Measurements from ENCODE around the gene RILPL2. TPM values are rescaled to one million over a fixed set of nuclear protein-coding genes. Genes with fewer than 3 reads are reported as not detected.
"Not testable (repeated sequence)": the region's sequence is repeated elsewhere in the genome, so short reads cannot be mapped to it uniquely, and the experiment has no call there.

The RILPL2 gene
- total RNA-seq, 1 experiment from 2014 or later, result 5.3 TPM

DNA sequence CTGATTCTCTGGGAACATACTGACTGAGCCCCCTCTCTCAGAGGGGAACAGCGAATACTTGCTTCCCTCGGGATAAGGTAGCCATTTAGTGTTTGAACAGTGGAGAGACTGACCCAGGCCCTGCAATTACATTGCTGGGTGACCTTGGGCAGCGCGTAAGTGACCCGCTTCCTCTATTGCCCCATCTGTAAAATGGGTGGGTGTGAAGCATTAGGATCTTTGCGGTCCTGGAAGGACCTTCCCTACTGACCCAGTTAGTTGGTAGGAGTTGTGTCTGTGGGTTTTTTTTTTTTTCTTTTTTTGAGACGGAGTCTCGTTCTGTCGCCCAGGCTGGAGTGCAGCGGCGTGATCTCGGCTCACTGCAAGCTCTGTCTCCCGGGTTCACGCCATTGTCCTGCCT, 53.8 kb downstream of the RILPL2 start:
- DNase-seq (ENCODE audit: low read depth), result no peak

DNA sequence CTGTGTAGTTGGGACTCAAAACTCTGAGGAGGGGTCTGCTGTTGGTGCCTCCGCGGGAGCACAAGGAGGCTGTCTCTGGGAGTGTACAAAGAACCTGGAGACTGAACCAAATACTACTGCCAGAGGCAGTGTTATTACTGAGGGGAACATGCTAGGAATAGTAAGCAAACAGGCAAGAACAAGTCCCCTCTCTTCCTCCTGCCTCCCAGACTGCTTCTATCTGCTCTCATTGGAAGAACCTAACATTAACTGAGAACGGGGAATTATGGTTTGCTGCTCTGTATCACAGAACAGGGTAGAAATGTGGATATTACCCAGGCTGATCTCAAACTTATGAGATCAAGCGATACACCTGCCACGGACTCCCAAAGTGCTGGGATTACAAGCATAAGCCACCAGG, 57.1 kb downstream of the RILPL2 start:
- no peak for DNase-seq (ENCODE audit: low read depth)

DNA sequence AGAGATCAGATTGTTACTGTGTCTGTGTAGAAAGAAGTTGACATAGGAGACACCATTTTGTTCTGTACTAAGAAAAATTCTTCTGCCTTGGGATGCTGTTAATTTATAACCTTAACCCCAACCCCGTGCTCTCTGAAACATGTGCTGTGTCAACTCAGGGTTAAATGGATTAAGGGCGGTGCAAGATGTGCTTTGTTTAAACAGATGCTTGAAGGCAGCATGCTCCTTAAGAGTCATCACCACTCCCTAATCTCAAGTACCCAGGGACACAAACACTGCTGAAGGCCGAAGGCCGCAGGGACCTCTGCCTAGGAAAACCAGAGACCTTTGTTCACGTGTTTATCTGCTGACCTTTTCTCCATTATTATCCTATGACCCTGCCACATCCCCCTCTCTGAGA, 64.1 kb downstream of the RILPL2 start:
- not testable (repeated sequence) for DNase-seq (ENCODE audit: low read depth)

DNA sequence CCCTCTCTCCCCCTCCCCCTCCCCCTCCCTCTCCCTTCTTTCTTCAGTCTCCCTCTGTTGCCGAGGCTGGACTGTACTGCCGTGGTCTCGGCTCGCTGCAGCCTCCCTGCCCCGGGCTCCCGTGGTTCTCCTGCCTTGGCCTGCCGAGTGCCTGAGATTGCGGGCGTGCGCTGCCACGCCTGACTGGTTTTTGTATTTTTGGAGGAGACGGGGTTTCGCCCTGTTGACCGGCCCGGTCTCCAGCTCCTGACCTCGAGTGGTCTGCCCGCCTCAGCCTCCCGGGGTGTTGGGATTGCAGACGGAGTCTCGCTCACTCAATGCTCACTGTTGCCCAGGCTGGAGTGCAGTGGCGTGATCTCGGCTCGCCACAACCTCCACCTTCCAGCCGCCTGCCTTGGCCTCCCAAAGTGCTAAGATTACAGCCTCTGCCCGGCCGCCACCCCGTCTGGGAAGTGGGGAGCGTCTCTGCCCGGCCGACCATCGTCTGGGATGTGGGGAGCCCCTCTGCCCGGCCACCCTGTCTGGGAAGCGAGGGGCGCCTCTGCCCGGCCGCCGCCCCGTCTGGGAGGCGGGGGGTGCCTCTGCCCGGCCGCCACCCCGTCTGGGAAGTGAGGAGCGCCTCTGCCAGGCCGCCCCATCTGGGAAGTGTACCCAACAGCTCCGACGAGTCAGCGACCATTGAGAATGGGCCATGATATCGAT, 64.7 kb downstream of the RILPL2 start:
- DNase-seq (ENCODE audit: low read depth), result not testable (repeated sequence)

DNA sequence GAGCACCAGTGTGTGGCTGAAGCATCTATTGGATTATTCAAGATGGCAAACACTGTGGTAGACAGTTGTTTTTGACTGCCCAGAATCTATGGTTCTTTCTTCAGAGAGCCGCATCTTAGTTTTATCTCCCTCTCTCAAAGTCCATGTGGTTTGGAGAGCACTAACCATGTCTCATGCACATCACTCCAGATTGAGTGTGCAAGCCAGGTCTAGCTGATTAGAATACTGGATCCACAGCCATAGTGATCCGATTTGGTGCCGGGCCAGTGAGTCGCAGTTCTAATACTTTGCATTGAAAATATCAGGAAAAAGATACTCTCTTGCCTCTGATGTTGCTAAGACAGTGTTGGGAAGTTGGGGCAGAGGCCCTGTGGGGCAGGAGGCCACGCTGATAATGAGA, 67.3 kb downstream of the RILPL2 start:
- no peak for DNase-seq (ENCODE audit: low read depth)

DNA sequence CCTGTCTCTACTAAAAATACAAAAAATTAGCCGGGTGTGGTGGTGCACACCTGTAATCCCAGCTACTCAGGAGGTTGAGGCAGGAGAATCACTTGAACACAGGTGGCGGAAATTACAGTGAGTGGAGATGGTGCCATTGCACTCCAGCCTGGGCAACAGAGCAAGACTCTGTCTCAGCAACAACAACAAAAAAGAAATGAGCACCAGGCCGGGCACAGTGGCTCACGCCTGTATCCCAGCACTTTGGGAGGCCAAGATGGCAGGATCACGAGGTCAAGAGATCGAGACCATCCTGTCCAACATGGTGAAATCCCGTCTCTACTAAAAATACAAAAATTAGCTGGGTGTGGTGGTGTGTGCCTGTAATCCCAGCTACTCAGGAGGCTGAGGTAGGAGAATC, 68.1 kb downstream of the RILPL2 start:
- DNase-seq (ENCODE audit: low read depth), result not testable (repeated sequence)

DNA sequence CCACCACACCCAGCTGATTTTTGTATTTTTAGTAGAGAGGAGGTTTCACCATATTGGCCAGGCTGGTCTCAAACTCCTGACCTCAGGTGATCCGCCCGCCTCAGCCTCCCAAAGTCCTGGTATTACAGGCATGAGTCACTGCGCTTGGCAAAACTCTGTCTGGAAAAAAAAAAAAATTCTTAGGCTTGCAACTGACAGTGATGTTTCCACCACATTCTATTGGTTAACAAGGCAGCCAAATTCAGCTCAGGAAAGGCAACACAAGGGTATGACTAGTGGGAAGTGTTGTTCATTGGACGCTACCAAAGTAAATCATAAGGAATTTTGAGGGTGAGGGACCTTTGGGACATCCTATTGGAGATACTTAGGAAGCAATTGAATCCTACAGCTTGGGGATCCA, 69.0 kb downstream of the RILPL2 start:
- peak; percentile 48 for DNase-seq (ENCODE audit: low read depth)

Other genes with a start within 250 kb of the RILPL2 start
- 52.7 and 80.0 TPM in 2 replicates for gene MPHOSPH9, start 203.5 kb downstream of the RILPL2 start, total RNA-seq (2014; rRNA removed; shearing (Covaris generic))
- 25.5 and 32.1 TPM in 2 replicates for gene MTRFR, start 203.2 kb downstream of the RILPL2 start, total RNA-seq (2014; rRNA removed; shearing (Covaris generic))
- gene CDK2AP1, start 164.8 kb downstream of the RILPL2 start, total RNA-seq (2014; rRNA removed; shearing (Covaris generic)), result 224 and 249 TPM in 2 replicates
- 10.5 and 16.3 TPM in 2 replicates for gene SBNO1, start 71.8 kb downstream of the RILPL2 start, total RNA-seq (2014; rRNA removed; shearing (Covaris generic))
- 32.2 and 51.5 TPM in 2 replicates for gene KMT5A, start 52.6 kb downstream of the RILPL2 start, total RNA-seq (2014; rRNA removed; shearing (Covaris generic))
- 9.9 and 11.8 TPM in 2 replicates for gene SNRNP35, start 21.5 kb upstream of the RILPL2 start, total RNA-seq (2014; rRNA removed; shearing (Covaris generic))
- gene RILPL1, start 97.0 kb upstream of the RILPL2 start, total RNA-seq (2014; rRNA removed; shearing (Covaris generic)), result 9.2 and 15.7 TPM in 2 replicates
- 294 and 301 TPM in 2 replicates for gene TMED2, start 147.9 kb upstream of the RILPL2 start, total RNA-seq (2014; rRNA removed; shearing (Covaris generic))
- 18.9 and 33.6 TPM in 2 replicates for gene DDX55, start 165.4 kb upstream of the RILPL2 start, total RNA-seq (2014; rRNA removed; shearing (Covaris generic))
- gene EIF2B1, start 197.0 kb upstream of the RILPL2 start, total RNA-seq (2014; rRNA removed; shearing (Covaris generic)), result 140 and 157 TPM in 2 replicates
- 61.3 and 67.7 TPM in 2 replicates for gene GTF2H3, start 197.1 kb upstream of the RILPL2 start, total RNA-seq (2014; rRNA removed; shearing (Covaris generic))
- 17.4 and 22.9 TPM in 2 replicates for gene TCTN2, start 234.4 kb upstream of the RILPL2 start, total RNA-seq (2014; rRNA removed; shearing (Covaris generic))

Data from M059J (cell line).